HG02763 (cell line): ENCODE data around the gene KDM4C.
"Not testable (repeated sequence)": the region's sequence is repeated elsewhere in the genome, so short reads cannot be mapped to it uniquely, and the experiment has no call there.

Source experiments
- ATAC-seq: cut with Tn5 transposase; IDR thresholded peaks from one replicate; pipeline ENCODE4 v1.9.1; 2021; ENCODE audit warnings: mild to moderate bottlenecking, moderate library complexity; ENCODE audit not compliant: unreplicated experiment

Gene KDM4C

DNA sequence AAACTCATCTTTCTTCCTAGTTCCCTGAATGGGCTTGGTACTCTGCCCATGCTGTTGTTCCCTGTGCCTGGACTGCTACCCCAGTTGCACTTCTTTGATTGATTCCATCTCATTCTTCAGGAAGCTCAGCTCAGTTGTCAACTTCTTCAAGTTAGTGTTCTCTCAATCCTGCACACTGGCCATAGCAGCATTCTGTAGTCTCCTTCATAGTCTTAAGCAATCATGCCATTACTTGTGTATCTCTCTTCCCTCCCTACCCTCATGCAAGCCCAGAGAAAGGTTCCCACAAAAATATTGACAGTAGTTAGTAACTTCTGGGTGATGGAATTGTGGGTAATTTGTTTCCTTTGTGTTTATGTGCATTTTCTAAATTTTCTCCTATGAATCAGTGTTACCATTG is 5.5 kb downstream of the KDM4C start:
- ATAC-seq, result no peak

DNA sequence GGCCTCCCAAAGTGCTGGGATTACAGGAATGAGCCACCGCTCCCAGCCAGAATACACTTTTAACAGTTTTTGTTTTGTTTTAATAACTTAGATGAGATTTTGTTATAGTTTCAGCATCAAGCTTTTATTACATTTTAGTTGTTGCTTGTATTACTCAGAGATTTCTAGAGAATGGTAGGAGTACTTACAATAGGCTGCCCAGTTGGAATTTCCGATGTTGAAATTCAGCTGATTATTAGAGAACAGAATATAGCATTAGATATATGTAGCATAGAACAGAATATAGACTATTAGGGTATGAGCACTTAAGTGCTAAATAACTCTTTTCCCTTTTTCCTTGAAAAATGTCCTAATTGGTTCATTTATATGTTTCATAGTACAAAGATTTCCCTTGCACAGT is 6.2 kb downstream of the KDM4C start:
- ATAC-seq, result no peak

DNA sequence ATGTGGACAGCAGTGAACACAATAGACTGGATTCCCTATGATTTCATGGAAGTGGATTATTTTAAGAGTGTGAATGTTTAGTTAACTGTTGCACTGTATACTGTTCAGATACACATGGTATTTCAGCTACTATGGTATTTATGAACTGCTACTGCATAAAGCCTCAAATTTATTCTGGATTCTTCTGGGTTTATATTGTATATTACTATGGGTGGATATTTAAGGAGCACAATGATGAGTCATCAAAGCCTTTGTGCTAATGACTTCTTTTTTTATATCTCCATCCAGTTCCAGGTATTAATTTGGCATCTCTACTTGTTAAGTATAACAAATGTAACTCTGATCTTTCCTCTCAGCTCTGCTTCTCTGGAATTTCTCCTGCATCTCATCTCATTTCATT is 6.8 kb downstream of the KDM4C start:
- ATAC-seq, result no peak

DNA sequence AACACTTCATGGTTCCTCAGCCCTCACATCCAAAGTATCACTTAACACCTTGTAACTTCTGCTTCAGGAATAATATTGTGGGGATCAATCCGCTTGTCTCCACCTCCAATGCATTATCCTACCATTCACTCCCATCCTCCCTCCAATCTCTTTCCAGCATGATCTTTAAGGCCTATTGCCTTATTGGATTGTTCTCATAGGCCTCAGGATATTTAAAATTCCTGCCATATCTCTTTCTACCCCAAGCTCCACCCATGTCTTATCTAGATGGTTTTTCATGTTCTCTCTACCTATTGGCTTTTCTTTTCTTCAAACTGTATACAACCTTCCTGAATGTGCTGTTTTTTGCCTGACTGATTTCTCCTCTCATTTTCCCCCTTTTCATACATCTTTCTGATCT is 7.2 kb downstream of the KDM4C start:
- no peak for ATAC-seq

DNA sequence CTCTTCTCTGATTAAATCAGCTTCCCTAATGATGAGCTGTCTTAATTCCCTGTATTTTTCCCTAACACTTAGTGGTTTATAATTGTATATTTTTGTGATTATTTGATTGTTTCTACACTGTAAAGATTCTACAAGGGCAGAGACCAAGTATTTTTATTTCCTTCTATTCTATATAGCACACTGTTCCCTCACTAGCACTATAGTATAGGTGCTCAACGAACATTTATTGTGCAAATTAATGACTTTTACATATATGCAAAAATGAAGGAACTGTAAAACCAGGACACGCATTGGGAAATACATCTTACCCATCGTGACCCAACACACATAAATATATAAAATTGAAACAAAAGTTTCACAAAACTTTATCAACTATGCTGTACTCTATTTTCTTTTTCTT is 7.6 kb downstream of the KDM4C start:
- no peak for ATAC-seq

DNA sequence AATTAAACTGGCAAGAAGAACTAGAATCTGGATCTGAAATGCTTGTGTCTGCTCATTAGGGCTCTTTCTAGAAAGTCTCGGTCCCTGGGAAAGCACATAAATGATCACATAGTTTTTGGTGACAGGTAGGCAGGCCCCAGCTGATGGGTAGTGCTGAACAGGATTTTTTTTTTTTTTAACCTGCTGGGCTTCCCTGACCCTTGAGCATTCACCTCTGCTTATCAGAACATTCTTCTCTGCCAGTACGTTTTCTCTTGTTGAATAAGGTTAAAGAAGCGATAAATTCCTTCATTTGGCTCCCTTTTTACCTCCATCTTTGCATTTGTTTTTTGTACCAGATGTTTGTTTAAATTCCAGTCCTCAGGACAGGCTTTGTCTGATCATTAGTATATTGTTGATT is 8.8 kb downstream of the KDM4C start:
- ATAC-seq, result no peak

DNA sequence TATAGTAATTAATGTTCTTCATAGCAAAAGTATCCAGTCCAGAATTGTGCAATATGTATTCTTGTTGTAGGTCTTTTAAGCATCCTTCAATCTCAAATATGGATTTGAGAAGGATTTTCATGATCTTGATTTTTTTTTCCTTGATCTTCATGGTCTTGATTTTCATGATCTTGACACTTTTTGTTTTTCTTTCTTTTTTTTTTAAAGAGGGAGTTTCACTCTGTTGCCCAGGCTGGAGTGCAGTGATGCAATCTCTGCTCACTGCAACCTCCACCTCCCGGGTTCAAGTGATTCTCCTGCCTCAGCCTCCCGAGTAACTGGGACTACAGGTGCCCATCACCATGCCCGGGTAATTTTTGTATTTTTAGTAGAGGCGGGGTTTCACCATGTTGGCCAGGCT is 10.8 kb downstream of the KDM4C start:
- ATAC-seq, result not testable (repeated sequence)

DNA sequence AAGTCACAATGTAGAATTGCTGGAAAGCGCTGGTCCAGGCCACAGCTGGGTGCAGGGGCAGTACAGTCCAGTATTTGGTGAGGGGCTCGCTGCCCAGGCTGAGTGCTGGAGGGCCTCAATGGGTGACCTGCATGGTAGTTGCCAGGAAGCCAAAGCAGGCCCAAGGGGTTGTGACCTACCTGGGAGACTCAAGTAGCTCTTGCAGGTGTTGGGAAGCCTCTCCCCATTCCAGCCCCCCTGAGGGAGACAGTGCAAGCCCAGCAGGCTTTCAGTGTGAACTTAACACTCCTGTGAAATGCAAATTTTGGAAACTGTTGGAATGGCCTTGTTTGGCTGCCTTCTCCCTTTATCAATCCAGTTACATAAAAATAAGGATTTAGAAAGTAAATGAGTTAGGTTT is 13.9 kb downstream of the KDM4C start:
- no peak for ATAC-seq

DNA sequence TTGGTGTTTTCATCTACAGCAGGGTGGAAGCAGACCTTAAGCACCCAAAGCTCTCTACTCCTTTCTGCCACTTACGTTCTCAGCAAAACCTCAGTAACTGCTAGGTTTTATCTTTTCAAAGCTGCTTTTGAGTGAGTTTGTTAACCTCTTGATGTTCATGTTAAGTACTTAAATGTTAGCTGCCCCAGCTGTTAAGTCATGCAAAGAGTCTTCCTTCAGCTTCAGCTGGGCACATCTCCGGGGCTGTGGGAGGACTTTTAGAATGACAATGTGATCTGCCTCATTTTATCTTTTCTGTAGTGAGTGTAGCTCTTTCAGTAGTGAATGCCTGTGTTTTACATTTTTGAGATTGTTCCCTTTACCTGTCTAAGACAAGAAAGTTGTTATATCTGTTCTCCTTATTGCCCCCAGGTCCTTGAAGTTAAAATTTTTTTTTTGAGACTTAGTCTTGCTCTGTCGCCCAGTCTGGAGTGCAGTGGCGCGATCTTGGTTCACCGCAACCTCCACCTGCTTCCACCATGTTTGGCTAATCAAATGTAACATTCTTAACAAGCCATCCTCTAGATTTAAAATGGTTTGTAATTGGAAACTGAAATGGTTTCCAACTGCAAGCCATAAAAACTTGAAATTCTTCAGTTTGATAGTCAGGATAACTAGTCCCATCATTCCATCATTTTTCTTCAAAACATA is 19.6 kb downstream of the KDM4C start:
- no peak for ATAC-seq

DNA sequence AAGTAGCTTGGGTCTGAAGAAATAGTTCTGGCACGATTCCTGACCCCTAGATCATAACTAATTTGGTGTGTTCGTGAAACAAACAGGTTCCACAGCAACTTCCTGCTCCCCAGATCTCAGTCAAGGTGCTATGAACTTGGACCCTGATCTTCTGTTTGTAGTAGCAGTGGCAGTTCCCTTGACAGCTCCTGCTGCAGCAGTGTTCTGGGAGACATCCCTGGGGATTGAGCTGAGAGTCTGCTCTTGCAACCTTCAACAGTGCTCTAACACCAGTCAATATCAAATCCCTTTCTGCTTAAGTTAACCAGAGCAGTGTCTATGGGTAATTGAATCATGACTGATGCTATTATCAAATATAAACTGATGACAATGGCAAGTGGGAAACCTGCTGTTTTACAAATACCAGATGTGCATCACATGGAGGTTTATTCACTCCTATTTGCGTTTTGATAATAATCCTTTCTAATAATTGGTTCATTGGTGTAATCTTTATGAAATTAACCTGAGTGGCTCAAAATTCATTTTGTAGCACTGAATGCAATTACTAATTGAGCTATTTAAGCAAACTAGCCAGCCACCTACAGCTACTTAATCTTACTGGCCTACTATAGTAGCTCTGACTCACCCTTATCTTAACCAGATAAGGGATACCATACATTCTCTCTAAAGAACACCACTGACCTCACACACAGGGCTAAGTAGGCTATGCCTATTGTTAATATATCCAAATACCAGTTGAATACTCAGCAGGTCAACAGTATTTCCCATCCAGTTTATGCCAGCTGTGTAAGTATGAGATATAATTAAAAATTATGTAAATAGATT is 21.9 kb downstream of the KDM4C start:
- no peak for ATAC-seq

DNA sequence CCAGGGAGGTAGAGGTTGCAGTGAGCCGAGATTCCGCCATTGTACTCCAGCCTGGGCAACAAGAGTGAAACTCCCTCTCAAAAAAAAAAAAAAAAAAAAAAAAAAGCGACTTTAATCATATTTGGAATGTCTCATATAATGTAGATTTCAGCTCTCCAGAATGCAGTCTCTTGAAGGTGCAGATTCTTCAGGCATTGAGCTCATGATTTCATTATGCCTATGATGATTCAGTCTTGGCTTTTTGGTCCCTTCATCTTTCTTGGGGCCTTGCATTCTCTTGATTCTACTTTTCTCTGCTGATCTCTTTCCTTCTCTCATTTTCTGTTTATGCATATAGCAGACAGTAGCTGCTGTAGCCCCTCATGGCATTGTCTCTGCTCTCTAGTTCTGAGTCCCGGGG is 22.9 kb downstream of the KDM4C start:
- ATAC-seq, result no peak

DNA sequence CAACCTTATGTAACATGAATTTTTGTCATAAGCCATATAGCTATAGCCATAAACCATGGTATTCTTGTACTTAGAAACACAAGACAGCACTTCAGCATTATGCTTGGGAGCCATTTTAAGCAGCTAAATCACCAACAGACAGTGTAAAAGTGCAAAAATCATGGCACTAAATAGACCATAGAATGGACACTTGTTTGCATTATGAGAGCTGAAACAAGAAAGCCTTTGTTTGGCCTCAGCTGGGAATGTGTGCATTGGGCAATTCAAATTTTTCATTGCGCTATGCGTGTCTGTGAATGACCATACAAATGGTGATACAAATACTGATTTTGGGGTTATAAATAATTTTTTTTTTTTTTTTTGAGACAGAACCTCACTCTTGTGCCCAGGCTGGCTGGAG is 23.7 kb downstream of the KDM4C start:
- no peak for ATAC-seq

DNA sequence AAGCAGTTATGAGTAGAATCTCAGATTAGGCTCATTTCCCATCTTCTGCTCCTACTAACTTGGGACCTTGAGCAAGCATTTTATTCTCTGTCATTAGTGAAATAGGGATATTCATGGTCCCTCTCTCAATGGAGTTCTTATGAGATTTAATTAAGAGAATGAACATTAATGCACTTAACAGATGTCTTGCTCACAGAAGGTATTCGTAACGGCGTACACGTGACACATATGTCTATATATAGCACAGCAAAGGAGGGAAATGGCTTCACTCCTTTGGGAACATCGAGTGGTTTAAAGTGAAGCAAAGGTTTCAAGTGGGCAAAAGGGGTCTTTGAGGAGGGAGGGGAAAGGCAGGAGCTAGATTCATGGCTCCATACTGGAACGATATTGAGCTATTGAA is 24.6 kb downstream of the KDM4C start:
- ATAC-seq, result no peak

DNA sequence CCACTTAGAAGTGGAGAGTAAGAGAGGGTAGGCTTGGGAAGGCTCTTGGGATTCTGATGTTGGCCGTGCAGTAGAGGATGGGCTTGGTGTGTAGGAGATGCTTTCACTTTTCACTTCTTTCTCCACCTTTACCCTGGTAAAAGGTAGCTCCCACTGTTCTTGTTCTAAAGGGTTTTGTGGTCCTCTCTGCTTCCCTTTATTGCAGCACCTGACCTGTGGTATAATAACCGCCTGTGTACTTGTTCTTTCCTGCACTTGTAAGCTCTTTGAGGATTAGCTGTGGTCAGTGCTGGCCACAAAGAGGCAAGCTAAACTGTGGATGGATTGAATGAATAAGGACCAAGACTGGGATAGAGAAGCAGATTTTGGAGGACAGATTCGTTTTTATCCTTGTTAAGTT is 25.2 kb downstream of the KDM4C start:
- ATAC-seq, result no peak

DNA sequence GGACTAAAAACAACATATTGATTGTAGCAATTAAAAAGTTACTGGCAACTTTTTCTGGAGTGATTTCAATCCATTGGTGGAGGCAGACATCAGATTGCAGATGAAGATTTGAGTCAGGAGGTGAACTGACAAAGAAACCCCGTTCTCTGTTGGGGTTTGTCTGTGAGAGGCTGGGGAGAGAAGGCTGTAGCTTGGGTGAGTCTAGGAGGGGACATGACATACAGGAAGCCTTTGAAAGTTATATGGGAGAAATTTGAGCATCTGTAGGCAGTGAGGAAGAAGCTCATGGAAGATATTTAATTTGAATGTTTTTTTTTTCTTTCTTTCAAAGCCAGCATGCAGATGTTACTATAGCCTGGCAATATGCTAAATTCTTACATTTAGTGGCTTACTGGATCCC is 26.0 kb downstream of the KDM4C start:
- ATAC-seq, result no peak

DNA sequence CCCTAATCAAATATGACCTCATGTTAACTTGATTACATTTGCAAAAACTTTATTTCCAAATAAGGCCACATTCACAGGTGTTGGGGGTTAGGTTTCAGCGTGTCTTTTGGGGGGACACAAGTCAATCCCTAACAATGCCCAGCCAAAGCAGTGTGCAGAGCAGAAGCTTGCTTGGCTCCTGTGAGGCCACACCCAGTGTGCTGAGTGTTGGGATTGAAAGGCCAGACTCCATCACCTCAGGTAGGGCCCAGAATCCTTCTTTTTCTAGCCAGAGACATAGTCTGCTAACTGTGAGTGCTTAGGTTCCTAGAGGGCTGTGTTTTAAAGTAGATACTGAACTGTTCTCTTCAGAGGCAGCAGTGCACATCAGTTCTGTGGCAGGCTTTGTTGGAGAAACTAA is 27.9 kb downstream of the KDM4C start:
- no peak for ATAC-seq

DNA sequence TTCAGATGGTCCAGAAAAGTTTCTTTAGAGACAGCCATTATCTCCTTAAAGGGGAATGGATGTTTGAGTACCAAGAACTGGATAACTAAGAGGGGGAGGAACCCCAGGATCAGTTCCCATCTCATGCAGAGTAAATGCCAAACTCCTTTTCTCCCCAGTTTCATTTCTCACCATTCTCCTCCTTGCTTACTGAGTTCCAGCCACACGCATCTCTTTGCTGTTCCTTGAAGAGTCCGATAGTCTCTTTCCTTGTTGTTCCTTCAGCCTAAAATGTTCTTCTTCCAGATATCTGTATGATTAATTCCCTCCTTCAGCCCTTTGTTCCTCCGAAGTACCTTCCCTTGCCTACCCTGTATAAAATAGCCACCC is 30.0 kb downstream of the KDM4C start:
- no peak for ATAC-seq

DNA sequence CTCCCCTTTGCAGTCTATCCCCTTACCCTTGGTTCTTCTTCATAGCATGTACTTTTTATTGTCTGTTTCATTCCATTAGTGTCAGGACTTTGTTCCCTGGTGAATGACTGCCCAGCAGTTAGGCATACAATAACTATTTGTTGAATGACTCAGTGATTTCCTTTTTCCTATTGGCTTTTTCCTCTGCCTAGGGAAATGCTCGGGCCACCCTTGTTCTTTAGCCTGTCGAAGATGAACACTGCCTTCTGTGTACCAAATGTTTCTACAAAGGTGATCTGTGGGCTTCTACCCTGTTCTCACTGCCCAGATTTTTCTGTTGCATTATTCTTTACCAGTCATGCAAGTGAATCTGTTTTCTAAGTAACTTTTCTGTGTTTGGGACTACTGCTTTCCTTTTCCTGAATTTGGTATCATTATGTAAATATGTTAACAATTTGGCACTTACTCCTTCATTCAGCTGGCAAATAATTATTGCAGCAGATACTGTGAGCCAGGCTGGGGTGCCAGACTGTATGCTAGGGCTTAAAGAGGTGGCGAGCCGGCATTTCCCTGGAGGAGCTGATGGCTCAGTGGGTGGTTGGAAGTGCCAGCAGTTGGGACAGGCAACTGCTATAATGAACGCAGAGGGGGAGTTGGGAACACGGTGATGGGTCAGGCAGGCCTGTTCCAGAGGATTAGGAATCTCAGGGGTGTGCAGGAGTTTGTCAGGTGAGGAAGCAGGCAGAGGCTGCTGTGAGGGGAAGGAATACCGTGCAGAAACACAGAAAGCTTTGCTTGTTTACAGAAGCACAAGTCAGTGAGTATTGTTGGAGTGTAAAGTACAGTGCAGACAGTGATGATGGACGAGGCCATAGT is 30.6 kb downstream of the KDM4C start:
- no peak for ATAC-seq

DNA sequence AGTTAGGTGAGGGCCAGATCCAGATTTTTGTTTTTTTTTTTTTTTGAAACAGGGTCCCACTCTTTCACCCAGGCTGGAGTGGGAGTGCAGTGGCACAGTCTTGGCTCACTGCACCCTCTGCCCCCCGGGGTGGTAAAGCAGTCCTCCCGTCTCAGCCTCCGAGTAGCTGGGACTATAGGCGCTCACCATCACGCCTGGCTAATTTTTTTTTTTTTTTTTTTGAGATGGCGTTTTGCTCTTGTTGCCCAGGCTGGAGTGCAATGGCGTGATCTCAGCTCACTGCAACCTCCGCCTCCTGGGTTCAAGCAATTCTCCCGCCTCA is 31.2 kb downstream of the KDM4C start:
- not testable (repeated sequence) for ATAC-seq

DNA sequence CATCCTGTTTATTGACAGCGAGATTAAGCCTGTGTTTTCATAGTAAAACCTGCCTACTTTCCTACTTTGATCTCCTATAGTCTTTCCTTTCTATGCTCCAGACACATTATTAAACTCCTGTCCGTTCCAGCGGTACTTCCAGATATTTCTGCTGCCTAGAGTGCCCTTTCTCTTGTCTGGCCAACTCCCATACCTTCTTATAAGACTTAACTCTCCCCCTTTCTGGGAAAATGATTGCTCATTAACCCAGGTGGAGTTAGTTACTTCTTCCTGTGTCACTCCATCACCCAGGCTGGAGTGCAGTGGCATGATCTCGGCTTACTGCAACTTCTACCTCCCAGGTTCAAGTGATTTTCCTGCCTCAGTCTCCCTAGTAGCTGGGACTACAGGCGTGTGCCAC is 33.1 kb downstream of the KDM4C start:
- ATAC-seq, result no peak

DNA sequence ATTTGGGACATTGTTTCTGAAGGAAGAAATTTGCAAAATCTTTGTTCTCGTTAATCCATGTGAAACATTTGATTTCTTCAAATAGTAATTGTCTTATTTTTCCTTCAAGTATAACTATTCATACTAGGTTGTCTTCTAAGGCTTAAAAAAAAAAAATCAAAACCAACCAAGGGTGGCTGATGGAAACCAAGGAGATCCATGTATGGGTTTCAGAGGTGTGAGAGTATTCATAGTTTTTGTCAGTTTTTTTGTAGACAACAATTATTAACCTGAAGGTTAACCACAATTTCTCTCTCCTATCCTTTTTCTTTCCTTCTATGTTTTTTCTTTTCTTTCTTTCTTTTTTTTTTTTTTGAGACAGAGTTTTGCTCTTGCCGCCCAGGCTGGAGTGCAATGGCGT is 35.4 kb downstream of the KDM4C start:
- no peak for ATAC-seq

DNA sequence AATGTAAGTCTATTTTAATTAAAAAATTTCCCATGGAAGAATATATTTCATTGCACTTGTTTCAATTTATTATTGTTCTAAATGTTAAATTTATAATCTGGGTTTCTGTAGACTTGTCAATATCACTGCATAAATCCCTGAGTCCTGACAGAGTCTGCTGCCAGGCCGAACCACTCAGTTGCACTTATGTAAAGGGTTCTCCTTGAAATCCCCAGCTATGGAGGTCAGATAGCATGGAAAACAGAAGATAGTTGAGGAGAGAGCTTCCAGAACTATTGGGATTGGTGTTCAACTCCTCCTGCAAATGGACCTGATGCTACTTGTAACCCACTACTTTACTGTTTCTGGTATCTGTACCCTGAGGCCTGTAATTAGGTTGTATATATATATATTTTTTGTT is 37.2 kb downstream of the KDM4C start:
- no peak for ATAC-seq
